ENCODE measurements around the gene CRYL1. TPM values are rescaled to one million over a fixed set of nuclear protein-coding genes. Genes with fewer than 3 reads are reported as not detected.

CRYL1 gene
- total and polyA plus RNA-seq, 2 donors (not counting 1 experiment from before 2014, with no cell fraction given): 6.5 to 15.1 TPM

DNA sequence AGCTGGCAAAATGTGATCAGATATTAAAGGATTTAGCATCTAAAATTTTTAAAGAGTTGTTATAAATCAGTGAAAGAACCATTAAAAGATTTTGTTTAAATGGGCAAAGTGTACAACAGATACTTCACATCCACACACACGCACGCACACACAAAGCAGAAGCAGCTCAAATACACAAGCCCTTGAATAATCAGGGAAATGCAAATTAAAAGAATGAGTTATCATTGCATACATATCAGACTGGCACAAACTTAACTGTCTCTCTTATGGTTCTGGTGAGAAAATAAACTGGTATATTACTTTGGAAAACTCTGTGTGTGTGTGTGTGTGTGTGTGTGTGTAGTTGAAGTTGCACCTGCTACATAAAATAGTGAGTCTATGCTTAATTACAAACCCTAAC is 59.3 kb downstream of the CRYL1 start:
- no peak overlapping the region for H3K4me3 ChIP-seq (ENCODE audit: control extremely low read depth in 1 of 5, extremely low read depth in 1 of 5, insufficient read depth in 1 of 5, low read depth in 2 of 5, low read length in 4 of 5)
- H3K9ac ChIP-seq (ENCODE audit: low read length): no peak overlapping the region
- TF ChIP-seq EZH2 (IDR thresholded peaks at IDR 0.05; ENCODE audit: borderline replicate concordance, insufficient read depth, low read depth, low read length, poor library complexity, severe bottlenecking): no peak
- ChIA-PET CTCF (no interaction called here), POLR2A (no interaction called here)
- no peaks in the 10 kb centered on the region for H3K36me3 ChIP-seq (replicated peaks in 1 of 2; ENCODE audit: control extremely low read depth in 1 of 2, control insufficient read depth in 1 of 2, extremely low read depth in 1 of 2, insufficient read depth in 2 of 2, low read length in 1 of 2)
- H3K9me3 Mint-ChIP-seq (ENCODE audit: insufficient read depth): no peaks in the 10 kb centered on the region
- no peaks in the 10 kb centered on the region for H3K27me3 Mint-ChIP-seq
- no peak overlapping the region for H3K27ac Mint-ChIP-seq
- H3K4me3 Mint-ChIP-seq: no peak overlapping the region
- H3K4me1 Mint-ChIP-seq: no peaks in the 10 kb centered on the region
- no peaks in the 10 kb centered on the region for H3K27me3 ChIP-seq (replicated peaks in 1 of 4; ENCODE audit: control extremely low read depth in 1 of 4, control insufficient read depth in 3 of 4, insufficient read depth in 4 of 4, low read length in 3 of 4)
- H4K20me1 ChIP-seq (ENCODE audit: control insufficient read depth, insufficient read depth, low read length, poor library complexity, severe bottlenecking): no peaks in the 10 kb centered on the region
- intact Hi-C loops (cut with micrococcal nuclease): no loop called here
- no peaks in the 10 kb centered on the region for H3K4me1 ChIP-seq (ENCODE audit: control insufficient read depth in 2 of 2, insufficient read depth in 2 of 2, low read length in 2 of 2)
- H2AFZ ChIP-seq (ENCODE audit: insufficient read depth, low read depth, low read length, poor library complexity, severe bottlenecking): no peak overlapping the region
- no peak overlapping the region for H3K27ac ChIP-seq (ENCODE audit: low read length in 2 of 2)
- no peaks in the 10 kb centered on the region for H3K9me3 ChIP-seq (ENCODE audit: control extremely low read depth in 1 of 3, control insufficient read depth in 2 of 3, insufficient read depth in 1 of 3, low read length in 2 of 3)
- no peak overlapping the region for H3K4me2 ChIP-seq (replicated peaks; ENCODE audit: low read depth, low read length, poor library complexity, severe bottlenecking)
- ATAC-seq (ENCODE audit: low read depth): no peak
- no peak for DNase-seq
- no CpG with 5 or more reads among the region's 2 CpGs for WGBS (ENCODE audit: insufficient coverage)
- no peaks in the 10 kb centered on the region for H3K79me2 ChIP-seq (ENCODE audit: control insufficient read depth, insufficient read depth, low read length)

DNA sequence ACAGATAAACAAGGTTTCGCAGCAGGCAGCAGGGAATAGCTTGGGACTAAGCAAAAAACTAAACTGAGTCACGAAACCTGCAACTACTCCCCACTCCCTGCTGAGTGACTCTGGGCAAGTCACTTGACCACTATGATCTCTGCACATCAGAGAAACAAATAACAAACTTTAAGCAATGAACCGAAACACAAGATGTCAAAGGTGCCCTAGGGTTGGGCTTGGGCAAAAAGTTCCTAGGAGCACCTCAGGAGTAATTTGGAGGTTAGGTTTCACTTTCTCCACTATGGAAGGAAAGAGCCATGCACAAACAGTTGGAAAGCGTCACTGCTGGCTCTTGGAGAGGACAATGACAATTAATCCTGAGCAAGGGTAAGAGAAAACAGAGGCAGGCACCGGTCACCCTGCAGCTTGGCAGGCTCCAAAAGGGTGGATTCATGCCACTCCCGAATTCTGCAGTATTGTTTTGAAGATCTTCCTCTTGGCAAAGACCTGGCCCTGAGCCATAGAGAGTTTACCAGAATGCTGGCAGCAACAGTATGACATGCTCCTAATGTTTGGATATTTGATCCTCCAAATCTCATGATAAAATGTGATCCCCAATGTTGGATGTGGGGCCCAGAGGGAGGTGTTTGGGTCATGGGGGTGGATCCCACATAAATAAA is 60.3 kb downstream of the CRYL1 start:
- Histone ChIP-seq H2AFZ (ENCODE audit: insufficient read depth, low read depth, low read length, poor library complexity, severe bottlenecking) (no peak overlapping the region), H4K20me1 (ENCODE audit: control insufficient read depth, insufficient read depth, low read length, poor library complexity, severe bottlenecking) (no peaks in the 10 kb centered on the region), H3K36me3 (replicated peaks in 1 of 2; ENCODE audit: control extremely low read depth in 1 of 2, control insufficient read depth in 1 of 2, extremely low read depth in 1 of 2, insufficient read depth in 2 of 2, low read length in 1 of 2) (no peaks in the 10 kb centered on the region), H3K4me3 (ENCODE audit: control extremely low read depth in 1 of 5, extremely low read depth in 1 of 5, insufficient read depth in 1 of 5, low read depth in 2 of 5, low read length in 4 of 5) (no peak overlapping the region), H3K9ac (ENCODE audit: low read length) (no peak overlapping the region), H3K79me2 (ENCODE audit: control insufficient read depth, insufficient read depth, low read length) (no peaks in the 10 kb centered on the region), H3K4me1 (ENCODE audit: control insufficient read depth in 2 of 2, insufficient read depth in 2 of 2, low read length in 2 of 2) (no peaks in the 10 kb centered on the region), H3K27me3 (replicated peaks in 1 of 4; ENCODE audit: control extremely low read depth in 1 of 4, control insufficient read depth in 3 of 4, insufficient read depth in 4 of 4, low read length in 3 of 4) (no peaks in the 10 kb centered on the region), H3K9me3 (ENCODE audit: control extremely low read depth in 1 of 3, control insufficient read depth in 2 of 3, insufficient read depth in 1 of 3, low read length in 2 of 3) (no peaks in the 10 kb centered on the region), H3K4me2 (replicated peaks; ENCODE audit: low read depth, low read length, poor library complexity, severe bottlenecking) (no peak overlapping the region), H3K27ac (ENCODE audit: low read length in 2 of 2) (no peak overlapping the region)
- ATAC-seq (ENCODE audit: low read depth): no peak
- ChIA-PET CTCF (no interaction called here), POLR2A (no interaction called here)
- Mint-ChIP-seq H3K9me3 (ENCODE audit: insufficient read depth) (no peaks in the 10 kb centered on the region), H3K27ac (no peak overlapping the region), H3K4me1 (no peaks in the 10 kb centered on the region), H3K27me3 (no peaks in the 10 kb centered on the region), H3K4me3 (no peak overlapping the region)
- WGBS (ENCODE audit: insufficient coverage): 72% methylated on average over 6 of the region's 6 CpGs
- intact Hi-C loops (cut with micrococcal nuclease): no loop called here
- no peak for TF ChIP-seq EZH2 (IDR thresholded peaks at IDR 0.05; ENCODE audit: borderline replicate concordance, insufficient read depth, low read depth, low read length, poor library complexity, severe bottlenecking)
- TF ChIP-seq, protein P1, sequence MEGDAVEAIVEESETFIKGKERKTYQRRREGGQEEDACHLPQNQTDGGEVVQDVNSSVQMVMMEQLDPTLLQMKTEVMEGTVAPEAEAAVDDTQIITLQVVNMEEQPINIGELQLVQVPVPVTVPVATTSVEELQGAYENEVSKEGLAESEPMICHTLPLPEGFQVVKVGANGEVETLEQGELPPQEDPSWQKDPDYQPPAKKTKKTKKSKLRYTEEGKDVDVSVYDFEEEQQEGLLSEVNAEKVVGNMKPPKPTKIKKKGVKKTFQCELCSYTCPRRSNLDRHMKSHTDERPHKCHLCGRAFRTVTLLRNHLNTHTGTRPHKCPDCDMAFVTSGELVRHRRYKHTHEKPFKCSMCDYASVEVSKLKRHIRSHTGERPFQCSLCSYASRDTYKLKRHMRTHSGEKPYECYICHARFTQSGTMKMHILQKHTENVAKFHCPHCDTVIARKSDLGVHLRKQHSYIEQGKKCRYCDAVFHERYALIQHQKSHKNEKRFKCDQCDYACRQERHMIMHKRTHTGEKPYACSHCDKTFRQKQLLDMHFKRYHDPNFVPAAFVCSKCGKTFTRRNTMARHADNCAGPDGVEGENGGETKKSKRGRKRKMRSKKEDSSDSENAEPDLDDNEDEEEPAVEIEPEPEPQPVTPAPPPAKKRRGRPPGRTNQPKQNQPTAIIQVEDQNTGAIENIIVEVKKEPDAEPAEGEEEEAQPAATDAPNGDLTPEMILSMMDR (IDR thresholded peaks at IDR 0.05): no peak
- no peak for DNase-seq
